Measurements from ENCODE around the gene MBTPS1.

The MBTPS1 gene

DNA sequence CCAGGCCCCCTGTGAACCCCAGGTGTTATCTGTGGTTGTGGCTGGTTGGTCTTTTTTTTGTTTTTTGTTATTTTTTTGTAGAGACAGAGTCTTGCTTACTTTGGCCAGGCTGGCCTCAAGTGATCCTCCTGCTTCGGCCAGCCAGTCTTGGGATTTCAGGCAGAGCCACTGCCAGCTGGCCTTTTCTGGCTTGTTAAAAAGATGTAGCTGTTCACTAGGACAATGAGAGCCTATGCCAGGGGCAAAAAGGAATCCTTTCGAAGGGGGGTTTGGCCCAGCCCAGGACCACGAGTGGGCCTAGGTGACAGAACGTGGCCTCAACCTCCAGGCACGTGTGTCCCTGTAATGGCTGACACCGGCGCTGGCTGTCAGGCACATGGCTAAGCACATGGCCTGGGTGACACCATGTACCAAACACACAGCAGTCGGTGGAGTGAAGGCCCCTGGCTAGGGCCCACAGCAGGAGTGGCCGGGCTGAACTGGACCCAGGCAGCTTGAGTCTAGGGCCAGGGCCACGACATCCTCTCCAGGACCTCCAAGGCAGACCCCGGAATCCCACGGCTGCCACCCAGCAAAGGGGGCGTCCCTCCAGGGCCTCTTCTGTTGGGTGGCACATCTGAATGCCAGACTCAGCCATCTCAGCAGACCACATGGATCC is 67.2 kb downstream of the MBTPS1 start:
- DNase-seq: no peak

DNA sequence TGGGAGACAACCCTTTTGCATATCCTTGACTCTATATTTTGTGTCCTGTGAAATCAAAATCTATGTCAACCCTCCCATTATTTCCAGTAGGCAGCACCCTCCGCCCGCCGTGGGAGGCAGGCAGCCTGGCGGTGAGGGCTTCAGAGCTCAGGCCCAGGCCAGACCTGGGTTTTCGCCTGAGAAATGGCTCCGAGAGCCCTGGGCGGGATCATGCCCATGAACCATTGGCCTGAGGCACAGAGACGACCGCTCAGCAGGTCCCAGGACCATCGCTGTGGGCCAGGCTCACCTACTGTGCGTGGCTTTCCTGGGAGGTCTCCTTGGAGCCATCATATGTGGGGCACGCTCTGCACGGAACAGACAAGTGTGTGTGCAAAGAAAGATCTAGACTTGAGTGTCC is 67.9 kb downstream of the MBTPS1 start:
- no peak for DNase-seq

DNA sequence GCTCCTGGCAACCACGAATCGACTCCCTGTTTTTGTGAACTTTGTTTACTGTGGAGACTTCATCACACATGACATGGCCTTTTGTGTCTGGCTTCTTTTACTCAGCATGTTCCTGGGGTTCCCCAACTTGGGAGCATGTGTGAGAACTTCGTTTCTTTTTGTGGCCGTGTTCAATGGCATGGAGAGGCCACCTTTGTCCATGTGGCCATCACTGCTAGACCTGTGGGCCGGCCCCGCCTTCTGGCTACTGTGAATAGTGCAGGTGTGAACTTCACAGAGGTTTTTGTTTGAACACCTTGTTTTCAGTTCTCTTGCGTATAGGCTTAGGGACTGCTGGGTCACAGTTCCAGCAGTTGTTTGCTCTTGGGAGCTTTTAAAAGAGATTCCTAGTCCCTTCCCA is 68.5 kb downstream of the MBTPS1 start:
- no peak for DNase-seq

DNA sequence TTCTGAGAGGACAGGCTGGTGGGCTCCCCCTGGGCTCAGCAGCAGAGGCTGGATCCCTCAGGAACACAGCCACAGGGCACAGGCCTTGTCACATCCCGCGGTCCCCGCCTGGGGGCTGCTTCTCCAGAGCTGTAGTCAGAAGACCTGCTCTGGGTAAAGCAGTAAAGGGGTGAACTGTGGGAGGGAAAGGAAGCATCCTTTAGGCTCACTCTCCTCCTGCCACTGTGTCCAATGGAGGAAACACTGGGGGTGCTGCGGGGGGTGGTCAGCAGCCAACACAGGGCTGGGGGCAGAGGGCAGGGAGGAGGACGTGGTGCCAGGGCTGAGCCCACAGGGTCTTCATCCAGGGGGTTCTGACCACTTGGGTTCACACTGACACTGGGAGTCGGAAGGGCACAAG is 69.1 kb downstream of the MBTPS1 start:
- DNase-seq: no peak

DNA sequence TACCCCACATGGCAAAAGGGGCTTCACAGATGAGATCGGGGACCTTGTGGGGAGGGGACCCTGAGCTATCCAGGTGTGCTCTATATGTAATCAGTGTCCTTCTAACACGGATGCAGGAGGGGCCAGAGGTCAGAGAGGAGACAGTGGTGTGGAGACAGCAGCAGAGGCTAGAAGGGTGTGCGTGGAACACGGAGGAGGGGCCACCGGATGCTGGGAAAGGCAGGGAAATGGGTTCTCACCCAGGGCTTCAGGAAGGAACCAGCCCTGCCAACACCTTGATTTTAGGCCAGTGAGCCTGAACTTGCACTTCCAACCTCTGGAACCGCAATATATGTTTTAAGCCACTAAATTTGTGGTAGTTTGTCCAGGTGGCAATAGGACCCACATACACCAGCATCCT is 69.5 kb downstream of the MBTPS1 start:
- no peak for DNase-seq

DNA sequence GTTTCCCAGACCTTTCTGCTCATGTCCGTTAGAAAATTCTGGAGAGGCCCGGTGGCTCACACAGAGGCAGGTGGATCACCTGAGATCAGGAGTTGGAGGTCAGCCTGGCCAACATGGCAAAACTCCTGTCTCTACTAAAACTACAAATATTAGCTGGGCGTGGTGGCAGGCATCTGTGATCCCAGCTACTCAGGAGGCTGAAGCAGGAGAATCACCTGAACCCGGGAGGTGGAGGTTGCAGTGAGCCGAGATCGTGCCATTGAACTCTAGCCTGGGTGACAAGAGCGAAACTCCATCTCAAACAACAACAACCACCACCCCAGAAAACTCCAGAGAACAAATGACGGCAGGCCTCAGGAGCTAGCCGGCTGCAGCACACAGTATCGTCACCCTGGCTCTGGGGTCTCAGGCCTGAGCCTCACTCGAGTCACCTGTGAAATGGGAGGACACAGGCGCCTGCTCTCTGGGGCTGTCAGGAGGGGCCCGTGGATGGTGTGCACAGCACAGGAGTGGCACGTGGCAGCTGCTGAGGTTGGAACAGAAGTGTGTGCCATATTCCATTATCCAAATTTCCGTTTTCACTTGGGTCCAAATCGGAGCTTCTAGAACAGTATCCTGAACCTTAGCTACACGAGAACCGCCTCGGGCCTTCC is 70.8 kb downstream of the MBTPS1 start:
- no peak for DNase-seq

DNA sequence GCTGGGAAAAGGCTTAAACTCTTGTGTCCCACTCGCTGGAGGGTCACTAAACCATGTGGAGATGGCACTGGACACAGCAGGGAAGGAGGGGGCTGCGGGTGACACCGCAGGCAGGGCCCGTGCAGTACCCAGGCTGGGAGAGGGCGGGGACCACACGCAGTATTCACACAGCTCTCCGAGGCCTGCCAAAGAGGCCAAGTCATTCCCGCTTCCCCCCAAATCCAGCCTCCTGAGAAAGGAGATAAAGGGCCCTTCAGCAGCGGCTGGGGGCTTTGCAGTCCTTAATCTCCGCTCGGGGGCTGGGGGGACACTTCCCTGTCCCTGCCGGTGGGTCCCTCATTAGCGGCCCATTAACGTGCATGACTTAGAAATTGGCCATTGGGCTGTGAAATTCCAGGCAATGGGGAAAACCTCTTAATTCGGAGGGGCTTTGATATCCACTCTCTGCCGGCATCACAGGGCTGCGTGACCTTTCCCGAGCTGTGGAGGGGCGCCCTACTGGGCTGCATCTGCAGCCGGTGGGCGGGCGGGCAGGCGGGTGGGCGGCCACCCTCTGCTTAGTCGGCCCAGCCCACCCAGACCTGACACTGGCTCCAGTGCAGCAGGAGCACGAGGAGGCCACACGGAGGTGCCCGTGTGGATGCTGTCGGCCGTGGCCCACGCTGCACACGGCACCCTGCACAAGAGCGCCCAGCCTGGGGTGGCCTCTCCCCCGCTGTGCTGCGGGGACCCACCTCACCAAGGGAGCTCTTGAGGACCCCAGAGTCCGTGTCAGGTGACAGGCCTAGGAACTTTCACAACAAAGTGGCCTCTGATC is 71.5 kb downstream of the MBTPS1 start:
- DNase-seq: no peak

DNA sequence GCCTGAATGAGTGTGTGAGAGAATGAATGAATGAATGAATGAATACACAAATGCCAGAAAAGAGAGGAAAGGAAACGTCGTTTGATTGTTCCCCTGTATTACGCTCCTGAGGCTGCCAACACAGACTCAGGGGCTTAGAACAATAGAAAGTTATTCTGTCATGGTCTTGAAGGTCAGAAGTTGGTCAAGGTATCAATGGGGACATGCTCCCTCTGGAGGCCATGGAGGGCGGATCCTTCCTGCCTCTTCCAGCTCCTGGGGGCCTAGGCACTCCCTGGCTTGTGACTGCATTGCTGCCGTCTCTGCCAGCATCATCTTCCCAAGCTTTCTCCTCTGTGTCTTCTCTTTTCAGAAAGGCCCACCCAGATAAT is 72.6 kb downstream of the MBTPS1 start:
- DNase-seq: no peak

DNA sequence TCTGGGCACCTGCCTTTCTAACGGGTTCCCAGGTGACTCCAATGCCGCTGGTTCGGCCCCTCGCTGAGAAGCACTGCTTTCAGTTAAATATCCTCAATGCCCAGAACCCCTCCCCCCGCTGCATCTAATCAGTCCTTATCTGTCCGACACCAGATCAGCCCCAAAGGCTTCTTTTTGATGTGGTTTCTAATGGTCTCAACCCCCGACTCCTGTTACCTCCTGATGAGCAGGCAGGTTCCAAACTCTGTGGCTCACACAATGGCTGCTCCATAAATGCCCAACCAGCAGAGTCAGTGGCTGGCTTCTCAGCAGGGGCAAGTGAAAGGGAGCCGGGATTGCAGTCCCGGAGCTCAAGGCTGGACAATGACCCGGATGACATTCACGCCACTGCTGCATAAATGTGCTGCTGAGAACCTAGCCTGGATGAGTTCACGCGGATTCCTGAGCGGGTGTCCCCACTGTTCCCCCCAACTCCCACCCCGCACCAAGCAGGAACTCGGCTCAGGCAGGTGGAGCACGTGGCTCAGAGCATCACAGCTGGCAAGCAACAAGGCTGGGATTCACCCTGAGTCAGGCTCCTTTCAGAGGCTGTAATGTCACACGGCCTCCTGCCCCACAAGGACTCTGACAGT is 73.1 kb downstream of the MBTPS1 start:
- DNase-seq: no peak

DNA sequence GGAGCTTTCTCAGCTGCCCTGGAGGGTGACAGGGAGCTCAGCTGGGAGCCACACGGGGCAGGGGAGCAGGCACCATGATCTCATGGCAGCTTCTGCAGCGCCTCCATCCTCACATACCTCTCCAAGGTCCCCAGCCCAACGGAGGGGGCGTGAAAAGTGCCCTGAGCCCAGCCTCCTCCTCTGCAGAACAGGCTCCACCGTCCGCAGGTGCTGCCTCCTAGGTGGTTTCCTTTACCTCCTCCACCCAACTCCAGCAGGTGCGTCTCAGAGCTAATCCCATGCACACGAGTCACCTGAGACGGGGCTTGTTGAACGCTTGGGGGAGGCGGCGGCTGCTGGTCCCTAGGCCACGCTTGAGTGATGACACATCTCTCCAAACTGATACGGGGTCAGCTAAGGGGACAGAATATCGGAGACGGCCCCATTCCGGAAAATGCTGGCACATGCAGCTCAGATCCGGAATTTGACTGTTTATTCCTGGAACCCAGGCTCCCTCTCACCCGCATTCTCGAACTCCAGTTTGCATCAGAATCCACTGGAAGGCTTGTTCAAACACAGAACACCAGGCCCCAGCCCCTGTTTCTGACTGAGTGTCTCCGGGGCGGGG is 73.8 kb downstream of the MBTPS1 start:
- no peak for DNase-seq

DNA sequence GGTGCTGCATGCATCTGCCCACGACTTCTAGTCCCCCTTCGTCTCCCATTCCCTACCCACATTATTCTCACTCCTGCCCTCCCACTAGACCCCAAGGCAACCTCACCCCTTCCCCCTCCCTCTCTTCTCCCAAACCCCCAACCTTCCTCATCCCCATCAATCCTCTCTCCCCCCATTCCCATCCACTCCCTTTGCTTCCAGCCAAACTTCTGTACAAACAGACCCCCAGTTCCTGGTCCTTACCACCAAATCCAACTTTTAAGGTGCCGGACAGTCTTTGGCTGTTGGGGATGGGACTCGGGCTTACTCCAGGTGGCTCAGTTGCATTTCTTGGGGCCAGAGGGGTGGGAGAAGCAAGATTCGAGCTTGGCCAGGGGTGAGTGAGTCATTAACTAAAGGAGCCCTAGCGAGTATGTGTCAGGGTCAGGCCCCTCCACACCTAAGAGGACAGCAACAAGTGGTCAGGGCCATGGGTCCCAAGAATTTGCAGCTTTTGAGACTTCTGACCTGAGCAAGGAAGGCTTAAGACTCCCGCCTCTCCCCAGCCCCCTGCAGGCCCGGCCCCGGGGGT is 74.3 kb downstream of the MBTPS1 start, which contains the start of gene SLC38A8:
SLC38A8 (minus strand) TSS at position 488 of the 571 bp plus-strand sequence. CDS start 638 bp downstream, outside the sequence.
- DNase-seq: no peak

DNA sequence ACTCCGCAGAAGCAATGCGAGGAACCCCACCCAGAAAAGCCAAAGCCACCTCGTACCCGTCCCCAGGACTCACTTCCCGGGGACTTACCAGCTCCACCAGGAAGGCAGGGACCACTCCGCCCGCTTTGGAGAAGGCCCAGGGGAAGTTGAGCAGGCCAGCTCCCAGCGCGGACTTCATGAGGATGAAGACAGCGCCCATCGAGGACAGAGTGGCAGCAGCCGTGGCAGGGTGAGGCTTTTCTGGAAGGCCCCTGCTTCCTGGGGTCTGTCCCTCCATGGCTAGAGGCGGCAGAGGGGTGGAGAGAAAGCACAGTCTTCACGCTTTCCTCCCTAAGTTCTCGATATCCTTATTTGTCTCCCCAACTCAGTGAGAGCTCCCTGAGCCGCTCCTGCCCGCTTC is 74.9 kb downstream of the MBTPS1 start:
- DNase-seq: no peak

DNA sequence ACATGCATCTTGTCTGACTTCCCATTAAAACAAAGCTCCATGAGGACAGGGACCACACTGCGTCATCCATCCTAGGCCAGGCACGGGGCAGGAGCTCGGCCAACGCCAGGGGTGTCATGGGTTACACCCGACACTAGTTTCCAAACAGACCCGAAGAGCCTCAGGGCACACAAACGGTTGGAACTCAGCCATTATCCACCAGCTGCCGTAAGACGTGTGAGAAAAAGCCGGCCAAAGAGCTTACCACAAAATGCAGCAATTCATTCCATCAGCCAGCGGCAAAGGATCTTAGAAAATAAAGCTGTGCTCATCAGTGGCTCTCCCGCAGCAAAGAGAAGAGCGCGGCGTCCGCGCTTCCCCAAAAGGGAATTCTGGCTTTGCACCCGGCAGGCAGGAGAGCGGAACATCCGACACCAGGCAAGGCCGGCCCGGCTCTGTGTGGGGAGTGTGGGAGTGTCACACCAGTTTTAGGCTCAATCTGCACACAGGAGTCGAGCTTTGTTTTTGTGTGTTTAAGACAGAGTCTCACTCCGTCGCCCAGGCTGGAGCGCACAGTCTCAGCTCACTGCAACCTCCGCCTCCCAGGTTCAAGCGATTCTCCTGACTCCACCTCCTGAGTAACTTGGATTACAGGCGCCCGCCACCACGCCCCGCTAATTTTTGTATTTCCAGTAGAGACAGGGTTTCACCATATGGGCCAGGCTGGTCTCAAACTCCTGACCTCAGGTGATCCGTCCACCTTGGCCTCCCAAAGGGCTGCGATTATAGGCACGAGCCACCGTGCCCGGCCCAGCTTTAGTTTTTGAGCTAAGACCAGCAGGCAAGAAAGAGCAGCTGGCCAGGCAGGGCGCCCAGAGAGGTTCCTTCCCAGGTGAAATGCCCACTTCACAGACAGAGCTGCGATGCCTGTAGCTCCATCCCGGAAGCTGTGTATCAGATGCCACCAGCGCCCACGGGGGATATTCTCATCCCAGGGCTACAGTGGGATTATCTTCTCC is 75.6 kb downstream of the MBTPS1 start:
- DNase-seq: no peak

DNA sequence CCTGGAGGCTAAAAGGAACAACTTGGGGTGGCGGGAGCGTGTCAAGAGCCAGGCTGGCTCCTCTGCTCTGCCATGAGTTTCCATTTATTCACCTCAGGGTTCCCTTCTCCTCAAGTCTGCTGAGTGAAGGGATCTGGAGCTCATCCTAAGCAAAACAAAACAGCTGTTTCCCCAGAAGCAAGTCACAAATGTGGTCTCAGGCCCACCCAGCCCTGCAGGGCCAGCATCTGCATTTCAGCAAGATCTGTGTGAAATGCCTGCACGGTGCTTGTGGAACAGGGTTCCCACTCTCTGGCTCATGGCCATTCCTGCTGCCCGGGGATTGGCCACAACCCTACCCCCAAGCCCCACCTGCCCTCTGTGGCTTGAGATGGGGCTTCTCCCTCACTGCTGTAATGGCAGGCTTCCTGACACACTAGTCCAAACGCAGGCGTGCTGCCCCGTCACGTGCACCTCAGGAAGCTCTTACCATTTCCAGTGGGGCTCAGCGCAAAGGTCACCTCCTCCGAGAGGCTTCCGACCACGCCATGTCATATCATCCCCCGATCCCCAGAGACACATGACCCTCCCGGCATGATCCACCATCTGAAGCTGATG is 76.4 kb downstream of the MBTPS1 start:
- DNase-seq: no peak

DNA sequence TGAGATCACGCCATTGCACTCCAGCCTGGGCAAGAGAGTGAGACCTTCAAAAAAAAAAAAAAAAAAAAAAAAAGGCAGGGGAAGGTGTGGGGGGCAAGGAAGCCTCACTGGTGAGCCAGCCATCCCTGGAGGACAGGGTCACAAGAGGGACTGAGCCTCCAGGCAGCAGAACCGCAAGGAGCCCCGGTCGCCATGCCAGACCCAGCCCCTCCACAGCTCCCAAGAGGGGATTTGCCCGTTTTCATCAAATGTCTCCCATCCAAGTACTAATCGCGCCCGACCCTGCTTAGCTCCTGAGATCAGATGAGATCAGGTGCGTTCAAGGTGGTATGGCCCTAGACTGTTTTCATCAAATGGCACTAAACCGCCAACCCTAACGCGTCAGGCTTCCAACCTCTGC is 77.0 kb downstream of the MBTPS1 start:
- DNase-seq: no peak

DNA sequence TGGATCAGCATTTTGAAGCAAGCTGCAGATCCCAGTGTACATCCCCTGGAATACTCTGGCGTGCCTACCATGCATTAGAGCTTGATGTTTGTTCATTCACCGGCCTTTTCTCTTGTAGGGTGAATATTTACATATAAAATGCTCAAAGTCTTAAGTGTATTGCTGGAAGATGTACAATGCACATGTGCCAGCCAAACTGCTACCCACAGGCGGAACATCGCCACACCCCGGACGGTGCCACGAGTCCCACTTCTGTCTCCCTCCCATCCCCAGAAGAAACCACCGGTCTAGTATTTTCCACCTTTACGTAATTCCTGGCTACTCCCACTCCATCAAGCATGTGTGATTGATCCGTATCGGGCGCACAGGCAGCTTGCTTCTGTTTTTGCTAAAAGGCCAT is 78.3 kb downstream of the MBTPS1 start:
- DNase-seq: no peak

DNA sequence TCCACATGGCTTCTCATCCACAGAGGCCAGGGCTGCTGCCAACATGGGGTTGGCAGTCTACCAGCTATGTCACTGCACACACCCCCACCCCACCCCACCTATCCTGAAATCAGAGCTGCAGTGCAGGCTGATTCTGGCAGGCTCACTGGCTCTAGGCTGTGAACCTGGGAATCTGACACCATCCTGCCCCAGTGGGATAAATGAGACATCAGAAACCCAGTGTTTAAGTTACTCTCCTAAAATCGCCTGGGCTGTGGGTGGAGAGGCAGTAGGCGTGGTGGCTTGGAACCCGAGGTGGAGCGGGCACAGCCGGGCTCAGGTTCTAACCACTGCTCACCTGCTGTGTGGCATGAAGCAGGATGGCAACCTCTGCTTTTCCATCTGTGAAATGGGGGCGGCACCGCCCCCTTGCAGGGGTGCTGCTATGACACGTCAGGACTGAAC is 79.7 kb downstream of the MBTPS1 start:
- no peak for DNase-seq

DNA sequence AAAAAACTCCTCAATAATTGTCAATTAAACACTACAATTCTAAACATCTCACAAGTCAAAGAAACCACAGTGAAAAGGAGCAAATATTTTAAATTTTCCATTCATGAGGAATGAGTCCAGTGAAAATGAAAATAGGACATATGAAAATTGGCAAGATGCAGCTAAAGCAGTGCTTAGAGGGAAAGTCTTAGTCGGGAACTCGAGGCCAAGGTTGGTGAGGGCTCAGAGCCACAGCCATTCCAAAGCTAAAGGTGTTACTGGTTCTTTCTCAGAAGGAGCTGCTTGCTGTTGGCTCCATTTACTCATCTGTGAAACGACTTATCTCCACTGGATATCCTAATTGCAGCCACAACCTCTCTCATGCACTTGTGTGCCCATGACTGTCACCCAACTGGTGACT is 80.6 kb downstream of the MBTPS1 start:
- no peak for DNase-seq

DNA sequence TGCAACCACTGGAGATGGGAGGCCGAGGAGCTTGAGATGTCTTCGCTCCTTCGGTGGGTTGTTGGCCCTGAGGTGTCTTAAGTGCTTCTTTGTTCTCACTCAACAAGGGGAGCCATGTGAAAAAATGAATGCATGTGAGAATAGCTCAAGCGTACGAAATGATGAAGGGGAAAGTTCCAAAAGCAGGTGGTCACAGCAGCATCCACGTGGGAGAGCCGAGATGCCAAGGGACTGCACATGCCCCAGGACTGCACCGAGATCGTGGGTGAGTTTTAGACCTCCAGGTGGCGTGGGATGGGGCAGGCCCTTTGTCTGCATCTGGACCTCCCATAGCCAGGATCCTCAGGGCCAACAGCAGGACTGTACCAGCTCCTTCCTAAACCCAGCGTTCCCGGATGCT is 82.2 kb downstream of the MBTPS1 start:
- no peak for DNase-seq

DNA sequence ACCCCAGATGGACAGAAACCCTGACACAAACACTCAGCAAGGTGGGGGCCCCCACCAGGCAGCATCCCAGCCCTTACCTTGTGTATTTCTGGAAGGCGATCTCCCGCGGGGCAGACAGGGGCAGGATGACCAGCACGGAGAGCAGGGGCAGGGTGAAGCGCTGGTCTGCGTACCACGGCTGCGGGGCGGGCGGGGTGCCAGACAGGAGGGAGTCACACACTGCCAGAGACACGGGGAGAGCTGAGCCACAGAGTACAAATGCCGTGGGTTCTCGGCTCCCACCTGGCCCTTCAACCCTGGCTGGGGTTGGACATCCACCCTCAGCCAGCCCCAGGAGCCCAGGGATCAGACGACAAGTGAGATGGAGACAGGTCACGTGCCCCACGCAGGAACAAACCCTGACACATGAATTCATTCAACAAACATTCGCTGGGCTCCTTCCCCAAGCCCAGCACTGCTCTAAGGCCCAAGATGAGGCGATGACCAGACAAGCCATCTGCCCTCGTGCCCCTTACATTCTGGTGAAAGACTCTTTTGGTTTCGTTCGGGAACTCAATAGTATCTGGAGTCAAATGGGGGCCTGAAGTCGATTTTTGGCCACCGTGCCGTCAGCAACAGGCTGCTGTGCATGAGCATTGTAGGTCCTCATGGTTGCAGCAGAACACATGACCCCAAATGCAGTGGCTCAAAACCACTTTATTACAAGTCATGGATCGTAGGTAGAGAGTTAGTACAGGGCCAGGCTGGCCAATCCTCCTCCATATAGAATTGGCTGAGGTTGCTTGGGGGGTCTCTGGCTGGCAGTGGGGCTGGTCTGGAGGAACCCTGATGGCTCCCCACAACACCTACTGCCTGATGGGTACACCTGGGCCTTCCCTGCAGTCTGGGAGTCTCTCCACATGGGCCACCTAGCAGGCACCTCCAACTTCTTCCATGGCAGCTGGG is 83.2 kb downstream of the MBTPS1 start:
- DNase-seq: no peak

Measured in NCI-H1048 (cell line).